B cell (primary cell): Measurements from ENCODE around the gene CTDNEP1. TPM values are rescaled to one million over a fixed set of nuclear protein-coding genes. Genes with fewer than 3 reads are reported as not detected.

Experiments
- ATAC-seq: fragments of 200-7000 bp; cut with Tn5 transposase; one replicate; pipeline ENCODE4 v1.10.0; 2021; ENCODE audit warnings: low read depth, mild to moderate bottlenecking, moderate number of reproducible peaks, moderate library complexity
- CTCF ChIA-PET: fragments of 350-600 bp; sonication (Branson Sonifier 250); formaldehyde crosslinking; loops from one replicate; lab custom pipeline; 2021; ENCODE audit warnings: antibody characterized with exemption, inconsistent platforms; lab: Charles Lee
- POLR2A ChIA-PET: fragments of 350-600 bp; sonication (Branson Sonifier 250); formaldehyde crosslinking; loops from one replicate; lab custom pipeline; 2021; ENCODE audit warnings: antibody characterized with exemption; lab: Charles Lee
- DNase-seq: peaks from one replicate; pipeline ENCODE4 v3.0.0; 2013
- H2AFZ ChIP-seq: 2 replicates; pipeline ENCODE4 v1.6.1; 2012; ENCODE audit warnings: mild to moderate bottlenecking, low read depth, low read length; ENCODE audit not compliant: insufficient read depth, poor library complexity, severe bottlenecking
- H3K27ac ChIP-seq, 2 donors: 1 replicate in 1 of 2; 2 replicates in 1 of 2; pipeline ENCODE4 v1.5.1; 2012 to 2013; ENCODE audit warnings: low read length in 2 of 2, mild to moderate bottlenecking in 2 of 2, moderate library complexity in 1 of 2
- H3K27me3 ChIP-seq, 4 experiments: fragments of 200-600 bp in 1 of 4; sonication (generic) in 1 of 4; replicated peaks in 1 of 4; 1 replicate in 2 of 4; 2 replicates in 2 of 4; pipeline versions ENCODE4 v1.6.1 to v1.7.0; 2013 to 2016; ENCODE audit warnings: low read length in 3 of 4, mild to moderate bottlenecking in 2 of 4, mixed read lengths in 1 of 4, moderate library complexity in 1 of 4; ENCODE audit not compliant: insufficient read depth in 4 of 4, control insufficient read depth in 3 of 4; ENCODE audit errors: control extremely low read depth in 1 of 4
- H3K36me3 ChIP-seq, 2 experiments: replicated peaks in 1 of 2; 1 replicate in 1 of 2; 2 replicates in 1 of 2; pipeline versions ENCODE4 v1.6.1 to v1.7.1; 2013; ENCODE audit warnings: low read length in 1 of 2; ENCODE audit not compliant: insufficient read depth in 2 of 2, control insufficient read depth in 1 of 2; ENCODE audit errors: control extremely low read depth in 1 of 2, extremely low read depth in 1 of 2
- H3K4me1 ChIP-seq, 2 donors: fragments of 200-600 bp in 1 of 2; sonication (generic) in 1 of 2; 1 replicate in 1 of 2; 2 replicates in 1 of 2; pipeline versions ENCODE4 v1.5.1 to v1.6.1; 2013 to 2017; ENCODE audit warnings: low read length in 2 of 2; ENCODE audit not compliant: control insufficient read depth in 2 of 2, insufficient read depth in 2 of 2
- H3K4me2 ChIP-seq: replicated peaks from 2 replicates; pipeline ENCODE3; 2012; ENCODE audit warnings: mild to moderate bottlenecking, low read depth, low read length; ENCODE audit not compliant: poor library complexity, severe bottlenecking
- H3K4me3 ChIP-seq, 5 experiments: fragments of 200-600 bp in 1 of 5; sonication (generic) in 1 of 5; 1 replicate in 3 of 5; 2 replicates in 2 of 5; pipeline versions ENCODE4 v1.5.1 to v1.7.0; 2011 to 2016; ENCODE audit warnings: low read length in 4 of 5, mild to moderate bottlenecking in 4 of 5, low read depth in 2 of 5, control low read depth in 1 of 5, moderate library complexity in 1 of 5; ENCODE audit not compliant: insufficient read depth in 1 of 5; ENCODE audit errors: control extremely low read depth in 1 of 5, extremely low read depth in 1 of 5
- H3K79me2 ChIP-seq: fragments of 200-600 bp; sonication (generic); one replicate; pipeline ENCODE4 v1.6.0; 2016; ENCODE audit warnings: low read length; ENCODE audit not compliant: control insufficient read depth, insufficient read depth
- H3K9ac ChIP-seq: fragments of 200-600 bp; sonication (generic); 2 replicates; pipeline ENCODE4 v1.6.1; 2017; ENCODE audit warnings: mild to moderate bottlenecking, low read length, moderate library complexity
- H3K9me3 ChIP-seq, 3 donors: one replicate each; pipeline versions ENCODE4 v1.6.1 to v1.7.1; 2013; ENCODE audit warnings: low read length in 2 of 3; ENCODE audit not compliant: control insufficient read depth in 2 of 3, insufficient read depth in 1 of 3; ENCODE audit errors: control extremely low read depth in 1 of 3
- H4K20me1 ChIP-seq: 2 replicates; pipeline ENCODE4 v1.6.0; 2012; ENCODE audit warnings: mild to moderate bottlenecking, low read length; ENCODE audit not compliant: insufficient read depth, control insufficient read depth, poor library complexity, severe bottlenecking
- H3K27ac Mint-ChIP-seq: one replicate; pipeline ENCODE4 v1.8.0; 2021; ENCODE audit warnings: mixed read lengths
- H3K27me3 Mint-ChIP-seq: one replicate; pipeline ENCODE4 v1.8.0; 2021; ENCODE audit warnings: mixed read lengths
- H3K4me1 Mint-ChIP-seq: one replicate; pipeline ENCODE4 v1.8.0; 2021; ENCODE audit warnings: mixed read lengths
- H3K4me3 Mint-ChIP-seq: one replicate; pipeline ENCODE4 v1.8.0; 2021; ENCODE audit warnings: mixed read lengths
- H3K9me3 Mint-ChIP-seq: one replicate; pipeline ENCODE4 v1.8.0; 2022; ENCODE audit warnings: mixed read lengths; ENCODE audit not compliant: insufficient read depth
- CTCF ChIP-seq: fragments of 200-600 bp; IDR thresholded peaks from one replicate; pipeline ENCODE4 v1.8.0; 2022; ENCODE audit warnings: antibody characterized with exemption, mild to moderate bottlenecking
- EZH2 ChIP-seq: IDR thresholded peaks from 2 replicates; pipeline ENCODE4 v1.6.1; 2012; ENCODE audit warnings: borderline replicate concordance, low read depth, mild to moderate bottlenecking, moderate library complexity, low read length; ENCODE audit not compliant: insufficient read depth, poor library complexity, severe bottlenecking
- WGBS: methylation state at CpG from one replicate; pipeline ENCODE4 v1.1.5; 2013; ENCODE audit warnings: missing lambda C conversion rate; ENCODE audit not compliant: insufficient coverage; 5-methylcytosine and 5-hydroxymethylcytosine counted together
- intact Hi-C: fragments of 100-400 bp; cut with micrococcal nuclease; formaldehyde crosslinking; loops from one replicate; pipeline ENCODE4 v1.10.0; 2022
- polyA plus RNA-seq: library from polyadenylated mRNA; depleted of rRNA; stranded (reverse); fragments of >200 nt; gene quantifications from 2 replicates; pipeline ENCODE4 v1.2.3, GENCODE V29; 2012
- total RNA-seq, 2 donors: library from RNA; stranded (reverse); fragments of 120-200 nt in 1 of 2; gene quantifications; 1 replicate in 1 of 2; 2 replicates in 1 of 2; pipeline versions ENCODE4 v1.2.3 to v1.2.4, GENCODE V29; 2013 to 2022

Gene CTDNEP1
- total and polyA plus RNA-seq, 2 donors (not counting 1 experiment from before 2014, with no cell fraction given): 125 to 162 TPM

- peaks cover 5% of the 10 kb centered on the region for H3K27me3 Mint-ChIP-seq
- H3K27ac ChIP-seq: peak overlapping the region; percentile 77 to 90
- peak overlapping the region; percentile 66 for H3K9ac ChIP-seq
- intact Hi-C loops: loop anchor here (1.0 to 2.0 kb wide), 8 partner anchors 9 to 472 kb away; partner anchors contain the start of genes DVL2, EIF5A, ELP5 and PHF23
- peak overlapping the region; percentile 86 for H3K4me2 ChIP-seq
- peak; percentile 85 for ATAC-seq
- H3K4me1 Mint-ChIP-seq: peaks cover 49% of the 10 kb centered on the region
- peak overlapping the region; percentile 97 for H3K4me3 Mint-ChIP-seq
- no peaks in the 10 kb centered on the region for H3K9me3 Mint-ChIP-seq
- H4K20me1 ChIP-seq: no peaks in the 10 kb centered on the region
- DNase-seq: peak; percentile 99
- peak overlapping the region; percentile 99 for H3K27ac Mint-ChIP-seq
- H3K79me2 ChIP-seq: peaks cover 7% of the 10 kb centered on the region
- peak overlapping the region; percentile 39 to 66 (median 53) for H3K4me3 ChIP-seq
- H3K4me1 ChIP-seq: peaks cover 25 to 50% of the 10 kb centered on the region in 2 donors
- H3K27me3 ChIP-seq: peaks cover 0 to 4% (median 0%) of the 10 kb centered on the region in 4 experiments
- no peaks in the 10 kb centered on the region for H3K36me3 ChIP-seq
- under 1% methylated on average over 40 of the region's 45 CpGs for WGBS
- ChIA-PET POLR2A (interaction anchor here (0.6 to 9.1 kb wide), 4 partner anchors 23 to 115 kb away, joined by 3 to 157 read pairs (median 3); partner anchors contain the start of genes DVL2, GABARAP and PHF23), CTCF (interaction anchor here (0.6 to 2.3 kb wide), 7 partner anchors 8 to 170 kb away, joined by 3 to 7 read pairs (median 4); partner anchors contain the start of genes GABARAP and SLC16A11)
- no peaks in the 10 kb centered on the region for H3K9me3 ChIP-seq
- TF ChIP-seq EZH2 (no peak), CTCF (peak; percentile 44)
- H2AFZ ChIP-seq: peak overlapping the region; percentile 53
Measured at GRCh38 chr17:7214300-7215135, 37.0 kb downstream of the CTDNEP1 start.
